ENCODE data around the gene NRXN2. TPM values are rescaled to one million over a fixed set of nuclear protein-coding genes. Genes with fewer than 3 reads are reported as not detected.

NRXN2 gene
- total RNA-seq, 1 donor from 2014 or later: 2.2 TPM

DNA sequence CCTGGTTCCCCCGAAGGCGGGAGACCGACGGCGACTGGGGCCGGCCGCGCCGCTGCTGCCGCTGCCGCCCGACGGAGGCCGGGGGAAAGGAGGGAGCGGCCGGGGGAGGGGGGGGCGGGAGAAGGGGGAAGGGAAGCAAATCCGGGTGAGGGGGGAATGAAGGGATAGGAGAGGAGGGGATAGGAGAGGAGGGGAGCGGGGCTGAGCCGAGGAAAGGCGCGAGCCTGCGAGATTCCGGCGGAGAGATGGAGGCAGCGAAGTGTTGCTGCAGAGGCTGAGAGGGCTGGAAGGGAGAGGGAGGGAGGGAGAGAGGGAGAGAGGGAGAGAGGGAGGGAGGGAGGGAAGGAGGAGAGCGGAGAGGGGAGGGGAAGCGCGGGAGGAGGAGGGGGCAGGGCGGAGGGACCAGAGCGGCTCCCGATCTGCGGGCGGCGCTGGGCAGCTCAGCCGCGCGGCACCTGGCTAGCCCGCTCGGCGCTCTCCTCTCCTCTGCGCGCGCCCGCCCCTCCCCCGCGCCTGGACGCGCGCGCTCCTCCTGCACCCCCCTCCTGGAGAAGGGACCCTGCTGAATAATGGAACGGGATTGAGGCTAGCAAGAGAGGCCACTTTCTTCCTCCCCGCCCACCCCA lies 79.6 kb downstream of the NRXN2 start:
- H3K79me2 ChIP-seq (ENCODE audit: low read depth): no peaks in the 10 kb centered on the region
- peak overlapping the region; percentile 80 for H3K4me3 ChIP-seq
- no peak overlapping the region for H3K27ac Mint-ChIP-seq
- H3K27ac ChIP-seq: no peak overlapping the region
- H3K4me1 Mint-ChIP-seq: peaks cover 26% of the 10 kb centered on the region
- H4K20me1 ChIP-seq (ENCODE audit: low read depth): peaks cover 22% of the 10 kb centered on the region
- peaks cover 20% of the 10 kb centered on the region for H3F3A ChIP-seq (ENCODE audit: low read depth)
- H3K4me3 Mint-ChIP-seq: peak overlapping the region; percentile 91
- no peaks in the 10 kb centered on the region for H3K36me3 ChIP-seq
- peaks cover 69% of the 10 kb centered on the region for H3K27me3 ChIP-seq
- TF ChIP-seq CTCF (IDR thresholded peaks at IDR 0.05) (no peak), EZH2phosphoT487 (IDR thresholded peaks at IDR 0.05) (no peak), EZH2 (IDR thresholded peaks at IDR 0.05) (no peak)
- no peak overlapping the region for H3K9ac ChIP-seq
- peak; percentile 86 for DNase-seq (ENCODE audit: low spot score)
- no peaks in the 10 kb centered on the region for H3K9me3 Mint-ChIP-seq
- H3K27me3 Mint-ChIP-seq (ENCODE audit: insufficient read depth, low read depth): peaks cover 4% of the 10 kb centered on the region
- peak overlapping the region; percentile 90 for H3K4me2 ChIP-seq
- no peaks in the 10 kb centered on the region for H3K36me3 Mint-ChIP-seq
- no peaks in the 10 kb centered on the region for H3K9me3 ChIP-seq (ENCODE audit: low read depth)
- H2AFZ ChIP-seq (replicated peaks): no peak overlapping the region
- peaks cover 16% of the 10 kb centered on the region for H3K4me1 ChIP-seq

GRCh38 chr11:64642871-64643255 lies 80.1 kb downstream of the NRXN2 start:
- H3K27me3 Mint-ChIP-seq (ENCODE audit: insufficient read depth, low read depth): peaks cover 4% of the 10 kb centered on the region
- H2AFZ ChIP-seq (replicated peaks): peak overlapping the region; percentile 82
- peak overlapping the region; percentile 91 for H3K4me3 Mint-ChIP-seq

DNA sequence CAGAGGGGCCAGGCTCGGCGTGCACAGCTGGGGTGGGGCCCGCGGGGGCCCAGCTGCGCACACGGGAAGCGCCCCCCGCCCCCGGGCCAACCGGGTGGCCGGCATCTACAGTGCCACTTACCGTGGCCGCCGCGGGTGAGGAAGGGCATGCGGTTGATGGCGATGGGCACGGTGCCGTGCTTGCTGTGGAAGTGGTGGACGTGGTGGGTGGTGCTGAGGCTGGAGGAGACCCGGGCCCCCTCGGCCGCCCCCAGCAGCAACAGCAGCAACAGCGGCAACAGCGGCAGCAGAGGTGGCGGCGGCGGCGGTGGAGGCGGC lies 80.6 kb downstream of the NRXN2 start:
- H3K4me2 ChIP-seq: peak overlapping the region; percentile 90
- H3K9me3 Mint-ChIP-seq: no peaks in the 10 kb centered on the region
- no peak overlapping the region for H3K27ac ChIP-seq
- peak overlapping the region; percentile 80 for H3K4me3 ChIP-seq
- no peak overlapping the region for H2AFZ ChIP-seq (replicated peaks)
- H3K36me3 Mint-ChIP-seq: no peaks in the 10 kb centered on the region
- no peak overlapping the region for H3K4me3 Mint-ChIP-seq
- H3K27me3 Mint-ChIP-seq (ENCODE audit: insufficient read depth, low read depth): peaks cover 4% of the 10 kb centered on the region
- H4K20me1 ChIP-seq (ENCODE audit: low read depth): peaks cover 32% of the 10 kb centered on the region
- no peaks in the 10 kb centered on the region for H3K9me3 ChIP-seq (ENCODE audit: low read depth)
- H3K4me1 ChIP-seq: peaks cover 26% of the 10 kb centered on the region
- TF ChIP-seq EZH2phosphoT487 (IDR thresholded peaks at IDR 0.05) (peak; percentile 42), CTCF (IDR thresholded peaks at IDR 0.05) (no peak), EZH2 (IDR thresholded peaks at IDR 0.05) (peak; percentile 74)
- no peak overlapping the region for H3K27ac Mint-ChIP-seq
- H3F3A ChIP-seq (ENCODE audit: low read depth): peaks cover 30% of the 10 kb centered on the region
- H3K27me3 ChIP-seq: peaks cover 75% of the 10 kb centered on the region
- H3K4me1 Mint-ChIP-seq: peaks cover 26% of the 10 kb centered on the region
- no peaks in the 10 kb centered on the region for H3K36me3 ChIP-seq
- no peak for DNase-seq (ENCODE audit: low spot score)
- no peaks in the 10 kb centered on the region for H3K79me2 ChIP-seq (ENCODE audit: low read depth)
- no peak overlapping the region for H3K9ac ChIP-seq

More at GRCh38 chr11:64642871-64643255, 80.1 kb downstream of the NRXN2 start:
- Histone ChIP-seq H4K20me1 (ENCODE audit: low read depth) (peaks cover 27% of the 10 kb centered on the region), H3K4me3 (peak overlapping the region; percentile 80), H3K27ac (no peak overlapping the region), H3K36me3 (no peaks in the 10 kb centered on the region), H3K9ac (no peak overlapping the region), H3K27me3 (peaks cover 74% of the 10 kb centered on the region), H3F3A (ENCODE audit: low read depth) (peaks cover 25% of the 10 kb centered on the region), H3K4me2 (peak overlapping the region; percentile 90), H3K4me1 (peaks cover 21% of the 10 kb centered on the region), H3K9me3 (ENCODE audit: low read depth) (no peaks in the 10 kb centered on the region), H3K79me2 (ENCODE audit: low read depth) (no peaks in the 10 kb centered on the region)
- TF ChIP-seq EZH2phosphoT487 (IDR thresholded peaks at IDR 0.05) (peak; percentile 76), CTCF (IDR thresholded peaks at IDR 0.05) (no peak), EZH2 (IDR thresholded peaks at IDR 0.05) (peak; percentile 60)
- DNase-seq (ENCODE audit: low spot score): peak; percentile 34
- Mint-ChIP-seq H3K27ac (no peak overlapping the region), H3K4me1 (peaks cover 26% of the 10 kb centered on the region), H3K36me3 (no peaks in the 10 kb centered on the region), H3K9me3 (no peaks in the 10 kb centered on the region)
